Mesendoderm (in vitro differentiated cells): ENCODE results near the gene CFAP97D2.
"Not testable (repeated sequence)": the region's sequence is repeated elsewhere in the genome, so short reads cannot be mapped to it uniquely, and the experiment has no call there.

Source experiments
- DNase-seq: peaks from one replicate; pipeline ENCODE4 v3.0.0; 2013
- H2AK5ac ChIP-seq: 2 replicates; pipeline ENCODE4 v1.6.1; 2013; ENCODE audit warnings: low read length, inconsistent platforms
- H2BK120ac ChIP-seq: 2 replicates; pipeline ENCODE4 v1.6.1; 2013; ENCODE audit warnings: low read depth, mild to moderate bottlenecking, low read length, moderate library complexity, mixed read lengths
- H2BK15ac ChIP-seq: replicated peaks from 2 replicates; pipeline ENCODE4 v1.6.1; 2013; ENCODE audit warnings: low read depth, mild to moderate bottlenecking, moderate library complexity
- H2BK5ac ChIP-seq: 2 replicates; pipeline ENCODE4 v1.6.1; 2013; ENCODE audit warnings: low read length, inconsistent platforms
- H3K18ac ChIP-seq: 2 replicates; pipeline ENCODE4 v1.6.1; 2013; ENCODE audit warnings: mild to moderate bottlenecking, low read length, mixed read lengths
- H3K23ac ChIP-seq: one replicate; pipeline ENCODE4 v1.6.1; 2013; ENCODE audit warnings: low read length
- H3K27ac ChIP-seq: 2 replicates; pipeline ENCODE4 v1.5.1; 2013; ENCODE audit warnings: low read depth, mild to moderate bottlenecking, inconsistent platforms, low read length, moderate library complexity
- H3K27me3 ChIP-seq: 2 replicates; pipeline ENCODE4 v1.6.1; 2013; ENCODE audit warnings: low read length, control low read depth, mild to moderate bottlenecking, inconsistent platforms; ENCODE audit not compliant: insufficient read depth, poor library complexity
- H3K36me3 ChIP-seq: 2 replicates; pipeline ENCODE4 v1.6.1; 2013; ENCODE audit warnings: low read length, inconsistent platforms; ENCODE audit not compliant: control insufficient read depth, insufficient read depth
- H3K4ac ChIP-seq: one replicate; pipeline ENCODE4 v1.6.1; 2013; ENCODE audit warnings: low read depth, mild to moderate bottlenecking, low read length, moderate library complexity
- H3K4me1 ChIP-seq: 2 replicates; pipeline ENCODE4 v1.6.1; 2013; ENCODE audit warnings: low read depth, low read length, inconsistent platforms; ENCODE audit not compliant: control insufficient read depth
- H3K4me2 ChIP-seq: 2 replicates; pipeline ENCODE4 v1.6.1; 2013; ENCODE audit warnings: low read length
- H3K4me3 ChIP-seq: 2 replicates; pipeline ENCODE4 v1.5.1; 2013; ENCODE audit warnings: mild to moderate bottlenecking, low read length
- H3K56ac ChIP-seq: one replicate; pipeline ENCODE4 v1.6.1; 2013; ENCODE audit warnings: low read length
- H3K79me1 ChIP-seq: 2 replicates; pipeline ENCODE4 v1.6.1; 2013; ENCODE audit warnings: low read length, inconsistent platforms
- H3K79me2 ChIP-seq: 2 replicates; pipeline ENCODE4 v1.6.1; 2013; ENCODE audit warnings: mild to moderate bottlenecking, low read length; ENCODE audit not compliant: control insufficient read depth, insufficient read depth
- H3K9ac ChIP-seq: 2 replicates; pipeline ENCODE4 v1.6.1; 2013; ENCODE audit warnings: low read length, inconsistent platforms
- H4K5ac ChIP-seq: one replicate; pipeline ENCODE4 v1.6.1; 2013; ENCODE audit warnings: low read length
- H4K8ac ChIP-seq: one replicate; pipeline ENCODE4 v1.6.1; 2013; ENCODE audit warnings: low read depth, mild to moderate bottlenecking, control low read depth, low read length, moderate library complexity
- WGBS: extraction: QIAGEN DNeasy Blood & Tissue Kit; methylation state at CpG from one replicate; pipeline ENCODE4 v1.1.7; 2013; ENCODE audit warnings: low lambda C conversion rate, missing lambda C conversion rate; ENCODE audit not compliant: insufficient coverage; ENCODE audit errors: extremely low coverage; 5-methylcytosine and 5-hydroxymethylcytosine counted together

Gene CFAP97D2

GRCh38 chr13:114251639-114252440 lies 72.8 kb downstream of the CFAP97D2 start:
- not testable (repeated sequence) for H3K79me1 ChIP-seq, H3K23ac ChIP-seq, H4K8ac ChIP-seq, H2BK15ac ChIP-seq, H3K36me3 ChIP-seq, H3K4me2 ChIP-seq, H2BK120ac ChIP-seq, H3K9ac ChIP-seq, H2AK5ac ChIP-seq, H3K4ac ChIP-seq, H3K27ac ChIP-seq, H3K79me2 ChIP-seq, H3K4me1 ChIP-seq, H3K18ac ChIP-seq, H4K5ac ChIP-seq, H3K4me3 ChIP-seq, H3K56ac ChIP-seq, DNase-seq, H3K27me3 ChIP-seq, H2BK5ac ChIP-seq
- no CpG with 5 or more reads among the region's 1 CpG for WGBS

DNA sequence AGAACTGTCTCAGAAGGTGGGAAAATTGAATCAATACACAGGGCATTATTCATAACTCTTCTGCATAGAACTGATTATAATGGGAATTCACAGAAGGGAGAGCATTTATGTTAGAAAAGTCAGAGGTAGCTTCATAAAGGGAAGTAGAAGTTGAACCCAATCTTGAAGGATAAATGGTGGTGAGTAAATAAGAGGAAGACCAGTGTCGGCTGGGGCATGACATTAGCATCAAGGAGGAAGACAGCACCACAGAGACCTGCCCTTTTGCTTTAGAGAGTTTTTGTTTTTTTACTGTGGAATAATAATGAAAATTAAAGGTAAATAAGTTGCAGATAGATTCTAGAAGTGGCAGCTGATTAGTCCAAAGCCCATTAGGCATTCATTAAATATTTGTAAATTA lies 77.5 kb downstream of the CFAP97D2 start:
- WGBS, result no CpG with 5 or more reads among the region's 1 CpG
- Histone ChIP-seq H3K36me3 (peaks cover 6% of the 10 kb centered on the region), H3K4me3 (no peak overlapping the region), H3K79me1 (peaks cover 2% of the 10 kb centered on the region), H4K5ac (no peak overlapping the region), H3K9ac (no peak overlapping the region), H2BK120ac (no peak overlapping the region), H3K56ac (no peak overlapping the region), H3K4ac (no peak overlapping the region), H3K23ac (no peak overlapping the region), H4K8ac (no peak overlapping the region), H3K4me1 (peaks cover 2% of the 10 kb centered on the region), H2AK5ac (no peak overlapping the region), H3K79me2 (no peaks in the 10 kb centered on the region), H3K27ac (no peak overlapping the region), H2BK15ac (no peak overlapping the region), H3K18ac (no peak overlapping the region), H3K4me2 (no peak overlapping the region), H3K27me3 (no peaks in the 10 kb centered on the region), H2BK5ac (no peak overlapping the region)
- no peak for DNase-seq

DNA sequence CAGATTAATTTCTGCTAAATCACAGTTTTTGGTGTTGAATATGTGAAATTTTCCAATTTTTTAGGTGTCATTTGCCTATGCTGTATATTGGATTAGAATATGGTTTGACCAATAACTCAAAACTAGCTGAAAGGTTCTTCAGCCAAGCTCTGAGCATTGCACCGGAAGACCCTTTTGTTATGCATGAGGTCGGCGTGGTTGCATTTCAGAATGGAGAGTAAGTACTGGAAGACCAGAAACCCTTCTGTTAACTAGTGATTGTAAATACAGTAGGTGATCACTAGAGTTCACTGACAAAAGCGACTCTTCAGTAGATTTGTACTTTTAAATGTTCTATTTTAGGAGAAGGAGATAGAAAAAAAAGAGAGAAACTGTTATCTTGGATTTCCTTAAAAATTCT lies 78.0 kb downstream of the CFAP97D2 start:
- H2BK15ac ChIP-seq, result no peak overlapping the region
- H3K79me1 ChIP-seq, result peaks cover 2% of the 10 kb centered on the region
- DNase-seq, result peak; percentile 39
- no peak overlapping the region for H3K56ac ChIP-seq
- no peak overlapping the region for H2BK5ac ChIP-seq
- H4K5ac ChIP-seq, result no peak overlapping the region
- no peak overlapping the region for H3K4me3 ChIP-seq
- no peak overlapping the region for H3K9ac ChIP-seq
- no peak overlapping the region for H3K4me2 ChIP-seq
- H3K27ac ChIP-seq, result no peak overlapping the region
- no peak overlapping the region for H4K8ac ChIP-seq
- H2AK5ac ChIP-seq, result no peak overlapping the region
- H3K27me3 ChIP-seq, result no peaks in the 10 kb centered on the region
- H3K4me1 ChIP-seq, result peaks cover 2% of the 10 kb centered on the region
- peaks cover 6% of the 10 kb centered on the region for H3K36me3 ChIP-seq
- no peaks in the 10 kb centered on the region for H3K79me2 ChIP-seq
- no peak overlapping the region for H3K4ac ChIP-seq
- H3K18ac ChIP-seq, result no peak overlapping the region
- no peak overlapping the region for H3K23ac ChIP-seq
- H2BK120ac ChIP-seq, result no peak overlapping the region
- no CpG with 5 or more reads among the region's 4 CpGs for WGBS

- H2AK5ac ChIP-seq, result no peak overlapping the region
- no peak overlapping the region for H3K27ac ChIP-seq
- H3K4me1 ChIP-seq, result peaks cover 2% of the 10 kb centered on the region
- H3K4me2 ChIP-seq, result no peak overlapping the region
- H3K9ac ChIP-seq, result no peak overlapping the region
- H3K56ac ChIP-seq, result no peak overlapping the region
- H3K23ac ChIP-seq, result no peak overlapping the region
- H4K8ac ChIP-seq, result no peak overlapping the region
- H3K79me2 ChIP-seq, result no peaks in the 10 kb centered on the region
- peaks cover 2% of the 10 kb centered on the region for H3K79me1 ChIP-seq
- peaks cover 11% of the 10 kb centered on the region for H3K36me3 ChIP-seq
- H4K5ac ChIP-seq, result no peak overlapping the region
- H2BK15ac ChIP-seq, result no peak overlapping the region
- H3K18ac ChIP-seq, result no peak overlapping the region
- no peak overlapping the region for H3K4ac ChIP-seq
- no peak overlapping the region for H2BK5ac ChIP-seq
- no peak overlapping the region for H2BK120ac ChIP-seq
- H3K27me3 ChIP-seq, result no peaks in the 10 kb centered on the region
- no CpG with 5 or more reads among the region's 8 CpGs for WGBS
- no peak overlapping the region for H3K4me3 ChIP-seq
- DNase-seq, result no peak
Measured at GRCh38 chr13:114258589-114258988, 79.5 kb downstream of the CFAP97D2 start.

DNA sequence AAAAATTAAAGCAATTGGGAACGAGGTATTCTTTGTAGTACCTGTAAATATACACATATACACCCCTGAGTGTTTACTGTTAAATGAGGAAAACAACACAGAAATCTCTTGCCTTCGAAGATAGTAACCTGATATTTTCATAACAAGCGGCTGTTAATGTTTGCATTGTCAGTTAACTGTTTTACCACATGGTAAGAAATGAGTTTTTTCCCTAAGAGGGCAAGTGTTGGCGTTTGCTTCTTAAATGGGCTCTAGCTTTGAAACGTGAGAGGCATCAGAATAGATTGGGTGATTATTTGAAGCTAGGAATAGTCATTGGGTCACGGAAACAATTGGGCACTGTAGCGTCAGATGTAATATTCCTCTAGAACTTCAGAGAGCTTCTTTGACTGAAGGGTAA lies 80.3 kb downstream of the CFAP97D2 start:
- H2AK5ac ChIP-seq, result no peak overlapping the region
- peaks cover 11% of the 10 kb centered on the region for H3K36me3 ChIP-seq
- no peak overlapping the region for H2BK120ac ChIP-seq
- H3K27ac ChIP-seq, result no peak overlapping the region
- H4K5ac ChIP-seq, result no peak overlapping the region
- no peak overlapping the region for H2BK15ac ChIP-seq
- DNase-seq, result no peak
- H3K9ac ChIP-seq, result no peak overlapping the region
- H3K4ac ChIP-seq, result no peak overlapping the region
- no peak overlapping the region for H3K56ac ChIP-seq
- WGBS, result no CpG with 5 or more reads among the region's 7 CpGs
- H3K4me2 ChIP-seq, result no peak overlapping the region
- H3K18ac ChIP-seq, result no peak overlapping the region
- H4K8ac ChIP-seq, result no peak overlapping the region
- no peaks in the 10 kb centered on the region for H3K27me3 ChIP-seq
- H3K79me2 ChIP-seq, result no peaks in the 10 kb centered on the region
- no peak overlapping the region for H3K23ac ChIP-seq
- no peak overlapping the region for H3K4me3 ChIP-seq
- no peak overlapping the region for H2BK5ac ChIP-seq
- peaks cover 2% of the 10 kb centered on the region for H3K79me1 ChIP-seq
- H3K4me1 ChIP-seq, result peaks cover 2% of the 10 kb centered on the region

GRCh38 chr13:114259974-114260373 lies 80.9 kb downstream of the CFAP97D2 start:
- Histone ChIP-seq H3K4me2 (no peak overlapping the region), H2BK5ac (no peak overlapping the region), H2AK5ac (no peak overlapping the region), H3K4me1 (peaks cover 2% of the 10 kb centered on the region), H3K23ac (no peak overlapping the region), H3K79me2 (no peaks in the 10 kb centered on the region), H2BK15ac (no peak overlapping the region), H4K5ac (no peak overlapping the region), H3K27ac (no peak overlapping the region), H3K27me3 (no peaks in the 10 kb centered on the region), H4K8ac (no peak overlapping the region), H3K4ac (no peak overlapping the region), H3K36me3 (peaks cover 13% of the 10 kb centered on the region), H3K79me1 (peaks cover 2% of the 10 kb centered on the region), H3K56ac (no peak overlapping the region), H3K4me3 (no peak overlapping the region), H3K9ac (no peak overlapping the region), H3K18ac (no peak overlapping the region), H2BK120ac (no peak overlapping the region)
- DNase-seq, result no peak
- WGBS, result no CpG with 5 or more reads among the region's 4 CpGs
